WTC11 (cell line): ENCODE measurements around the gene PDK4. TPM values are rescaled to one million over a fixed set of nuclear protein-coding genes. Genes with fewer than 3 reads are reported as not detected.
A peak's percentile ranks its signal among the peaks of the same experiment; 100 is the strongest.

Experiments
- ATAC-seq: fragments of 200-7000 bp; cut with Tn5 transposase; 2 replicates; pipeline ENCODE4 v1.10.0; 2021; ENCODE audit warnings: mild to moderate bottlenecking, moderate library complexity
- CTCF ChIA-PET: fragments of 300-600 bp; sonication (Branson Sonifier 250); formaldehyde crosslinking; loops from one replicate; lab custom pipeline; 2021; ENCODE audit warnings: antibody characterized with exemption; lab: Charles Lee
- POLR2A ChIA-PET: fragments of 350-600 bp; sonication (Branson Sonifier 250); formaldehyde crosslinking; loops from one replicate; lab custom pipeline; 2021; ENCODE audit warnings: antibody characterized with exemption; lab: Charles Lee
- DNase-seq: peaks from one replicate; pipeline ENCODE4 v3.0.0; 2021; ENCODE audit warnings: low spot score
- H3K27ac Mint-ChIP-seq: 2 replicates; pipeline ENCODE4 v1.8.0; 2021; ENCODE audit warnings: mixed read lengths
- H3K27me3 Mint-ChIP-seq: 2 replicates; pipeline ENCODE4 v1.8.0; 2021; ENCODE audit warnings: low read depth, mild to moderate bottlenecking, moderate library complexity, mixed read lengths
- H3K36me3 Mint-ChIP-seq: 2 replicates; pipeline ENCODE4 v1.8.0; 2021; ENCODE audit warnings: mixed read lengths
- H3K4me1 Mint-ChIP-seq: 2 replicates; pipeline ENCODE4 v1.8.0; 2022; ENCODE audit warnings: mixed read lengths
- H3K4me3 Mint-ChIP-seq: 2 replicates; pipeline ENCODE4 v1.8.0; 2021; ENCODE audit warnings: mild to moderate bottlenecking, moderate library complexity, mixed read lengths
- H3K9me3 Mint-ChIP-seq: 2 replicates; pipeline ENCODE4 v1.8.0; 2021; ENCODE audit warnings: mixed read lengths
- ESRRA ChIP-seq: sonication (generic); formaldehyde crosslinking; IDR thresholded peaks from 2 replicates; pipeline ENCODE4 v1.8.1; 2022; ENCODE audit warnings: mild to moderate bottlenecking, missing genetic modification reagents, borderline replicate concordance
- FOXP1 ChIP-seq: sonication (generic); formaldehyde crosslinking; IDR thresholded peaks from 2 replicates; pipeline ENCODE4 v1.8.0; 2022; ENCODE audit warnings: missing genetic modification reagents, mild to moderate bottlenecking, moderate library complexity, borderline replicate concordance
- GABPB1 ChIP-seq: sonication (generic); formaldehyde crosslinking; IDR thresholded peaks from 2 replicates; pipeline ENCODE4 v1.8.1; 2023; ENCODE audit warnings: mild to moderate bottlenecking, missing genetic modification reagents
- RELA ChIP-seq: sonication (generic); formaldehyde crosslinking; IDR thresholded peaks from 2 replicates; pipeline ENCODE4 v1.8.1; 2022; ENCODE audit warnings: missing genetic modification reagents, mild to moderate bottlenecking, borderline replicate concordance
- ZNF138 ChIP-seq: sonication (generic); formaldehyde crosslinking; conservative IDR thresholded peaks from 2 replicates; pipeline ENCODE4 v1.8.1; 2022; ENCODE audit warnings: mild to moderate bottlenecking, moderate library complexity, missing genetic modification reagents
- ZNF232 ChIP-seq: sonication (generic); formaldehyde crosslinking; IDR thresholded peaks from 2 replicates; pipeline ENCODE4 v1.8.0; 2022; ENCODE audit warnings: mild to moderate bottlenecking, missing genetic modification reagents
- total RNA-seq: library from RNA; stranded (reverse); gene quantifications from 3 replicates; pipeline ENCODE4 v1.2.3, GENCODE V29; 2021
- TF ChIP-seq, protein P1 (sequence below): sonication (generic); formaldehyde crosslinking; conservative IDR thresholded peaks from 2 replicates; pipeline ENCODE4 v1.8.1; 2022; ENCODE audit warnings: mild to moderate bottlenecking, missing genetic modification reagents
- TF ChIP-seq, protein P2 (sequence below): sonication (generic); formaldehyde crosslinking; IDR thresholded peaks from 2 replicates; pipeline ENCODE4 v1.8.0; 2023; ENCODE audit warnings: missing genetic modification reagents, mild to moderate bottlenecking, borderline replicate concordance
- TF ChIP-seq, protein P3 (sequence below): sonication (generic); formaldehyde crosslinking; IDR thresholded peaks from 2 replicates; pipeline ENCODE4 v1.8.0; 2022; ENCODE audit warnings: mild to moderate bottlenecking, missing genetic modification reagents
- TF ChIP-seq, protein P4 (sequence below): sonication (generic); formaldehyde crosslinking; conservative IDR thresholded peaks from 2 replicates; pipeline ENCODE4 v1.8.1; 2023; ENCODE audit warnings: mild to moderate bottlenecking, low read depth, missing genetic modification reagents, moderate library complexity
- TF ChIP-seq, protein P5 (sequence below): sonication (generic); formaldehyde crosslinking; IDR thresholded peaks from 2 replicates; pipeline ENCODE4 v1.8.0; 2022; ENCODE audit warnings: missing genetic modification reagents
- TF ChIP-seq, protein P6 (sequence below): fragments of 250-450 bp; sonication (Bioruptor Pico); IDR thresholded peaks from 2 replicates; pipeline ENCODE4 v2.1.2; 2022; ENCODE audit warnings: mild to moderate bottlenecking, moderate library complexity
- TF ChIP-seq, protein P7 (sequence below): sonication (generic); formaldehyde crosslinking; IDR thresholded peaks from 2 replicates; pipeline ENCODE4 v1.8.1; 2022; ENCODE audit warnings: mild to moderate bottlenecking, missing genetic modification reagents, moderate library complexity, borderline replicate concordance

PDK4 gene
- total RNA-seq, 1 experiment from 2014 or later: 0.31 TPM

DNA sequence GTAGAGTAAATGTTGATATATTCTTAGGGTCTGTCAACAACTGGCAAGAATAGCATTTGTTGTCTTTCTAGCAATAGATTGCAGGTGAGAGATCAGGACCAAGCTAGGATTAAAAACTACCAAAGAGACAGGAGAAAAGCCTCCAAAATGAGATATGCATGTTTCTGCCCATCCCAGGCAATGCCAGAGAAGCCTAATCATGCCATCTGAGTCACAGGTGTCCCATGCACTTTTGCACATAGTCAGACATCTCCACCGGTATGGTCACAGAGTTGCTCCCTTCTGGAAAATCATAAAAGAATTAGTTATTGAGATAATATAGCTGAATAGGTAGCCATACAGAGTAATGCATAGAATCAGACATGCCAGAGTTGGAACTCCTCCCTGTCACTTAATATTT lies 50.6 kb downstream of the PDK4 start:
- Mint-ChIP-seq H3K36me3 (no peaks in the 10 kb centered on the region), H3K27me3 (no peaks in the 10 kb centered on the region), H3K4me3 (no peak overlapping the region), H3K27ac (no peak overlapping the region), H3K9me3 (no peaks in the 10 kb centered on the region), H3K4me1 (peaks cover 3% of the 10 kb centered on the region)
- no peak for ATAC-seq
- TF ChIP-seq ZNF232 (CRISPR knock-in tag): no peak
- TF ChIP-seq ESRRA: no peak
- TF ChIP-seq, protein P1, sequence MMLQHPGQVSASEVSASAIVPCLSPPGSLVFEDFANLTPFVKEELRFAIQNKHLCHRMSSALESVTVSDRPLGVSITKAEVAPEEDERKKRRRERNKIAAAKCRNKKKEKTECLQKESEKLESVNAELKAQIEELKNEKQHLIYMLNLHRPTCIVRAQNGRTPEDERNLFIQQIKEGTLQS (CRISPR knock-in tag): no peak
- no peak for TF ChIP-seq FOXP1 (CRISPR knock-in tag)
- no peak for TF ChIP-seq GABPB1 (CRISPR knock-in tag)
- TF ChIP-seq, protein P2, sequence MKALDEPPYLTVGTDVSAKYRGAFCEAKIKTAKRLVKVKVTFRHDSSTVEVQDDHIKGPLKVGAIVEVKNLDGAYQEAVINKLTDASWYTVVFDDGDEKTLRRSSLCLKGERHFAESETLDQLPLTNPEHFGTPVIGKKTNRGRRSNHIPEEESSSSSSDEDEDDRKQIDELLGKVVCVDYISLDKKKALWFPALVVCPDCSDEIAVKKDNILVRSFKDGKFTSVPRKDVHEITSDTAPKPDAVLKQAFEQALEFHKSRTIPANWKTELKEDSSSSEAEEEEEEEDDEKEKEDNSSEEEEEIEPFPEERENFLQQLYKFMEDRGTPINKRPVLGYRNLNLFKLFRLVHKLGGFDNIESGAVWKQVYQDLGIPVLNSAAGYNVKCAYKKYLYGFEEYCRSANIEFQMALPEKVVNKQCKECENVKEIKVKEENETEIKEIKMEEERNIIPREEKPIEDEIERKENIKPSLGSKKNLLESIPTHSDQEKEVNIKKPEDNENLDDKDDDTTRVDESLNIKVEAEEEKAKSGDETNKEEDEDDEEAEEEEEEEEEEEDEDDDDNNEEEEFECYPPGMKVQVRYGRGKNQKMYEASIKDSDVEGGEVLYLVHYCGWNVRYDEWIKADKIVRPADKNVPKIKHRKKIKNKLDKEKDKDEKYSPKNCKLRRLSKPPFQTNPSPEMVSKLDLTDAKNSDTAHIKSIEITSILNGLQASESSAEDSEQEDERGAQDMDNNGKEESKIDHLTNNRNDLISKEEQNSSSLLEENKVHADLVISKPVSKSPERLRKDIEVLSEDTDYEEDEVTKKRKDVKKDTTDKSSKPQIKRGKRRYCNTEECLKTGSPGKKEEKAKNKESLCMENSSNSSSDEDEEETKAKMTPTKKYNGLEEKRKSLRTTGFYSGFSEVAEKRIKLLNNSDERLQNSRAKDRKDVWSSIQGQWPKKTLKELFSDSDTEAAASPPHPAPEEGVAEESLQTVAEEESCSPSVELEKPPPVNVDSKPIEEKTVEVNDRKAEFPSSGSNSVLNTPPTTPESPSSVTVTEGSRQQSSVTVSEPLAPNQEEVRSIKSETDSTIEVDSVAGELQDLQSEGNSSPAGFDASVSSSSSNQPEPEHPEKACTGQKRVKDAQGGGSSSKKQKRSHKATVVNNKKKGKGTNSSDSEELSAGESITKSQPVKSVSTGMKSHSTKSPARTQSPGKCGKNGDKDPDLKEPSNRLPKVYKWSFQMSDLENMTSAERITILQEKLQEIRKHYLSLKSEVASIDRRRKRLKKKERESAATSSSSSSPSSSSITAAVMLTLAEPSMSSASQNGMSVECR: no peak
- no peak for TF ChIP-seq ZNF138
- TF ChIP-seq, protein P3, sequence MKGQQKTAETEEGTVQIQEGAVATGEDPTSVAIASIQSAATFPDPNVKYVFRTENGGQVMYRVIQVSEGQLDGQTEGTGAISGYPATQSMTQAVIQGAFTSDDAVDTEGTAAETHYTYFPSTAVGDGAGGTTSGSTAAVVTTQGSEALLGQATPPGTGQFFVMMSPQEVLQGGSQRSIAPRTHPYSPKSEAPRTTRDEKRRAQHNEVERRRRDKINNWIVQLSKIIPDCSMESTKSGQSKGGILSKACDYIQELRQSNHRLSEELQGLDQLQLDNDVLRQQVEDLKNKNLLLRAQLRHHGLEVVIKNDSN (CRISPR knock-in tag): no peak
- TF ChIP-seq, protein P4, sequence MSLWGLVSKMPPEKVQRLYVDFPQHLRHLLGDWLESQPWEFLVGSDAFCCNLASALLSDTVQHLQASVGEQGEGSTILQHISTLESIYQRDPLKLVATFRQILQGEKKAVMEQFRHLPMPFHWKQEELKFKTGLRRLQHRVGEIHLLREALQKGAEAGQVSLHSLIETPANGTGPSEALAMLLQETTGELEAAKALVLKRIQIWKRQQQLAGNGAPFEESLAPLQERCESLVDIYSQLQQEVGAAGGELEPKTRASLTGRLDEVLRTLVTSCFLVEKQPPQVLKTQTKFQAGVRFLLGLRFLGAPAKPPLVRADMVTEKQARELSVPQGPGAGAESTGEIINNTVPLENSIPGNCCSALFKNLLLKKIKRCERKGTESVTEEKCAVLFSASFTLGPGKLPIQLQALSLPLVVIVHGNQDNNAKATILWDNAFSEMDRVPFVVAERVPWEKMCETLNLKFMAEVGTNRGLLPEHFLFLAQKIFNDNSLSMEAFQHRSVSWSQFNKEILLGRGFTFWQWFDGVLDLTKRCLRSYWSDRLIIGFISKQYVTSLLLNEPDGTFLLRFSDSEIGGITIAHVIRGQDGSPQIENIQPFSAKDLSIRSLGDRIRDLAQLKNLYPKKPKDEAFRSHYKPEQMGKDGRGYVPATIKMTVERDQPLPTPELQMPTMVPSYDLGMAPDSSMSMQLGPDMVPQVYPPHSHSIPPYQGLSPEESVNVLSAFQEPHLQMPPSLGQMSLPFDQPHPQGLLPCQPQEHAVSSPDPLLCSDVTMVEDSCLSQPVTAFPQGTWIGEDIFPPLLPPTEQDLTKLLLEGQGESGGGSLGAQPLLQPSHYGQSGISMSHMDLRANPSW (CRISPR knock-in tag): no peak
- POLR2A ChIA-PET: no interaction called here
- CTCF ChIA-PET: interaction anchor here (0.5 to 4.5 kb wide), 14 partner anchors 10 to 1637 kb away, joined by 3 to 68 read pairs (median 6); partner anchors contain the start of gene PDK4
- no peak for DNase-seq

DNA sequence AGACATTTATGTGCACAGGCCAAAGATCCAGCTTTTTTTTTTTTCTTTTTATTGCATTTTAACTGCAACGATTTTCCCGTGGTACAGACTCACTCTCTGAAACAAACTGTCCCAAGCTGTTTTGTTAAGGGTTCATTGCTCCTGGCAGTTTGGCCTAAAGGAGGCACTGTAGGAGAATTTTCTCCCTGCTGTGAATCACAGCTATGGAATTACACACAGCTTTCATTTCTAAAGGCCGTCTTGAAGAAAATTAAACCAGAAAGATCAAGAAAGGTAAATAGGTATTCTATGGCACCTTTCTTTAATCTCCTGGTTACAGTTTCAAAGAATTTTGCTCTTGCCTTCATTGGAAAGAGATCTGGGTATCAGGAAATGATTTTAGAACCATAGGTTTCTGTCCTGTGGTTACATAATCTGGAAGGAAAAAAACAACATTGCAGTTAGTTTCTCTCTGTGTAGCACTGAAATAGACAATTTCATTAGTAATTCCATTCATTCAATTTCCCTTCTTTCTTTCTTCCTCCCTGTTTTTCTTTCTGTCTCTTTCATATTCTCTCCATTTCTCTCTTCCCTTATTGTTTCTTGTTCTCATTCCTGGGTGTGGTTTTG lies 51.2 kb downstream of the PDK4 start:
- H3K9me3 Mint-ChIP-seq: no peaks in the 10 kb centered on the region
- no peak overlapping the region for H3K27ac Mint-ChIP-seq
- ChIA-PET CTCF (interaction anchor here (0.5 to 4.5 kb wide), 23 partner anchors 9 to 1637 kb away, joined by 3 to 68 read pairs (median 4); partner anchors contain the start of genes PDK4 and PON3), POLR2A (no interaction called here)
- peak; percentile 92 for ATAC-seq
- no peaks in the 10 kb centered on the region for H3K36me3 Mint-ChIP-seq
- H3K4me1 Mint-ChIP-seq: peaks cover 3% of the 10 kb centered on the region
- DNase-seq: no peak
- no peak overlapping the region for H3K4me3 Mint-ChIP-seq
- no peaks in the 10 kb centered on the region for H3K27me3 Mint-ChIP-seq
- TF ChIP-seq, protein P5, sequence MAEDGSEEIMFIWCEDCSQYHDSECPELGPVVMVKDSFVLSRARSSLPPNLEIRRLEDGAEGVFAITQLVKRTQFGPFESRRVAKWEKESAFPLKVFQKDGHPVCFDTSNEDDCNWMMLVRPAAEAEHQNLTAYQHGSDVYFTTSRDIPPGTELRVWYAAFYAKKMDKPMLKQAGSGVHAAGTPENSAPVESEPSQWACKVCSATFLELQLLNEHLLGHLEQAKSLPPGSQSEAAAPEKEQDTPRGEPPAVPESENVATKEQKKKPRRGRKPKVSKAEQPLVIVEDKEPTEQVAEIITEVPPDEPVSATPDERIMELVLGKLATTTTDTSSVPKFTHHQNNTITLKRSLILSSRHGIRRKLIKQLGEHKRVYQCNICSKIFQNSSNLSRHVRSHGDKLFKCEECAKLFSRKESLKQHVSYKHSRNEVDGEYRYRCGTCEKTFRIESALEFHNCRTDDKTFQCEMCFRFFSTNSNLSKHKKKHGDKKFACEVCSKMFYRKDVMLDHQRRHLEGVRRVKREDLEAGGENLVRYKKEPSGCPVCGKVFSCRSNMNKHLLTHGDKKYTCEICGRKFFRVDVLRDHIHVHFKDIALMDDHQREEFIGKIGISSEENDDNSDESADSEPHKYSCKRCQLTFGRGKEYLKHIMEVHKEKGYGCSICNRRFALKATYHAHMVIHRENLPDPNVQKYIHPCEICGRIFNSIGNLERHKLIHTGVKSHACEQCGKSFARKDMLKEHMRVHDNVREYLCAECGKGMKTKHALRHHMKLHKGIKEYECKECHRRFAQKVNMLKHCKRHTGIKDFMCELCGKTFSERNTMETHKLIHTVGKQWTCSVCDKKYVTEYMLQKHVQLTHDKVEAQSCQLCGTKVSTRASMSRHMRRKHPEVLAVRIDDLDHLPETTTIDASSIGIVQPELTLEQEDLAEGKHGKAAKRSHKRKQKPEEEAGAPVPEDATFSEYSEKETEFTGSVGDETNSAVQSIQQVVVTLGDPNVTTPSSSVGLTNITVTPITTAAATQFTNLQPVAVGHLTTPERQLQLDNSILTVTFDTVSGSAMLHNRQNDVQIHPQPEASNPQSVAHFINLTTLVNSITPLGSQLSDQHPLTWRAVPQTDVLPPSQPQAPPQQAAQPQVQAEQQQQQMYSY (CRISPR knock-in tag): no peak
- TF ChIP-seq RELA (CRISPR knock-in tag): no peak
- TF ChIP-seq, protein P3 (CRISPR knock-in tag): no peak
- TF ChIP-seq, protein P6, sequence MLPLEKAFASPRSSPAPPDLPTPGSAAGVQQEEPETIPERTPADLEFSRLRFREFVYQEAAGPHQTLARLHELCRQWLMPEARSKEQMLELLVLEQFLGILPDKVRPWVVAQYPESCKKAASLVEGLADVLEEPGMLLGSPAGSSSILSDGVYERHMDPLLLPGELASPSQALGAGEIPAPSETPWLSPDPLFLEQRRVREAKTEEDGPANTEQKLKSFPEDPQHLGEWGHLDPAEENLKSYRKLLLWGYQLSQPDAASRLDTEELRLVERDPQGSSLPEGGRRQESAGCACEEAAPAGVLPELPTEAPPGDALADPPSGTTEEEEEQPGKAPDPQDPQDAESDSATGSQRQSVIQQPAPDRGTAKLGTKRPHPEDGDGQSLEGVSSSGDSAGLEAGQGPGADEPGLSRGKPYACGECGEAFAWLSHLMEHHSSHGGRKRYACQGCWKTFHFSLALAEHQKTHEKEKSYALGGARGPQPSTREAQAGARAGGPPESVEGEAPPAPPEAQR (CRISPR knock-in tag): no peak
- TF ChIP-seq, protein P7, sequence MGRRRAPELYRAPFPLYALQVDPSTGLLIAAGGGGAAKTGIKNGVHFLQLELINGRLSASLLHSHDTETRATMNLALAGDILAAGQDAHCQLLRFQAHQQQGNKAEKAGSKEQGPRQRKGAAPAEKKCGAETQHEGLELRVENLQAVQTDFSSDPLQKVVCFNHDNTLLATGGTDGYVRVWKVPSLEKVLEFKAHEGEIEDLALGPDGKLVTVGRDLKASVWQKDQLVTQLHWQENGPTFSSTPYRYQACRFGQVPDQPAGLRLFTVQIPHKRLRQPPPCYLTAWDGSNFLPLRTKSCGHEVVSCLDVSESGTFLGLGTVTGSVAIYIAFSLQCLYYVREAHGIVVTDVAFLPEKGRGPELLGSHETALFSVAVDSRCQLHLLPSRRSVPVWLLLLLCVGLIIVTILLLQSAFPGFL: no peak
- TF ChIP-seq, protein P4 (CRISPR knock-in tag): no peak
